Measurements from ENCODE around the gene RPS19. TPM values are rescaled to one million over a fixed set of nuclear protein-coding genes. Genes with fewer than 3 reads are reported as not detected.

Gene RPS19
- total and polyA plus RNA-seq, 10 of the 15 experiments (the other 5 are each of a cell fraction or from before 2014, with no cell fraction given), result 2,615 to 5,578 (median 4,127) TPM

DNA sequence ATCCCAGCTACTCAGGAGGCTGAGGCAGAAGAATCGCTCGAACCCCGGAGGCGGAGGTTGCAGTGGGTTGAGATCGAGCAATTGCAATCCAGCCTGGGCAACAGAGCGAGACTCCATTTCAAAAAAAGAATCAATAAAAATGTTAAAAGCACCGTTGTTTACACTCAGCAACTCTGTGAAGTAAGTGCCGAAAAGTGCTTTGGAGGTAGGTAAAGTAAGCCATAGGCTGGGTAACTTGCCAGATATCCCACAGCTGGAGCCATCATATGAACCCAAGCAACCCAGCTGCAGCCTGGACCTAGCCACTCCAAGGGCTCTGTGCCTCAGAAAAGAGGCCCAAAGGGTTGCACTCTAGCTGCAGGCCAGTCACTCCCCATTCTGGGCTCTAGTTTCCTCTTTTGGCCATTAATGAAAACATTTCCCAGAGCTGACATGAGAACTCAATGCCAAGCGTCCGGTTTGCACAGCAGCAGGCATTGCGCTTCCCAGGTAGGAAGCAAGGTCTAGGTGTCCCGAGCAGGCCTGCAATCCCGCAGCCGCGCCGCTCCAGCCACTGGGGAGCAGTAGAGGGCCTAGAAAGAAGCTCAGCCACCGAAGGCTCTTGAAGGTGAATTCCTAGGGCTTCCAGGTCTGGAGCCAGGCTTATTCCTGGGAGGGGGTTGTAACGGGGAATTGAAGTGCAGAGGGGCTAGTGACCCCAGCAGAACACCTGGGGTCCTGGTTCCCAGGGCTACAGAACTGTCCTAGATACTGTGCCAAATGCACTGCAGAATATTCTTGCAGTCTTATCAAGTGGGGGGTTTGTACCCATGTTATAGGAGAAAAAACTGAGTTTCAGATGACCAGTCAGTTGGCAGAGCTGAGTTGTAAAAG lies 13.0 kb downstream of the RPS19 start (continued):
- TF ChIP-seq, protein P1, sequence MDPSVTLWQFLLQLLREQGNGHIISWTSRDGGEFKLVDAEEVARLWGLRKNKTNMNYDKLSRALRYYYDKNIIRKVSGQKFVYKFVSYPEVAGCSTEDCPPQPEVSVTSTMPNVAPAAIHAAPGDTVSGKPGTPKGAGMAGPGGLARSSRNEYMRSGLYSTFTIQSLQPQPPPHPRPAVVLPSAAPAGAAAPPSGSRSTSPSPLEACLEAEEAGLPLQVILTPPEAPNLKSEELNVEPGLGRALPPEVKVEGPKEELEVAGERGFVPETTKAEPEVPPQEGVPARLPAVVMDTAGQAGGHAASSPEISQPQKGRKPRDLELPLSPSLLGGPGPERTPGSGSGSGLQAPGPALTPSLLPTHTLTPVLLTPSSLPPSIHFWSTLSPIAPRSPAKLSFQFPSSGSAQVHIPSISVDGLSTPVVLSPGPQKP (IDR thresholded peaks at IDR 0.05; ENCODE audit: low read depth, low read length), result no peak
- TF ChIP-seq SREBF1 (IDR thresholded peaks at IDR 0.05; ENCODE audit: low read length) (no peak), JUND (IDR thresholded peaks at IDR 0.05; ENCODE audit: low read depth, low read length) (no peak), MTA3 (IDR thresholded peaks at IDR 0.05; ENCODE audit: borderline replicate concordance, low read length) (peak; percentile 69; the same call in 1 of the 2 replicates), ATF7 (IDR thresholded peaks at IDR 0.05; ENCODE audit: low read depth) (no peak), RAD51 (IDR thresholded peaks at IDR 0.05) (no peak), SMC3 (IDR thresholded peaks at IDR 0.05; ENCODE audit: borderline replicate concordance, low read length) (peak; percentile 87), SMAD1 (IDR thresholded peaks at IDR 0.05; ENCODE audit: low read depth, partially characterized antibody) (no peak), SIN3A (IDR thresholded peaks at IDR 0.05; ENCODE audit: low read depth, low read length) (no peak), ZNF217 (IDR thresholded peaks at IDR 0.05) (no peak), HDAC6 (IDR thresholded peaks at IDR 0.05; ENCODE audit: unreplicated experiment) (no peak), GATAD2B (conservative IDR thresholded peaks at IDR 0.05; ENCODE audit: low read depth) (peak; percentile 36; the same call in 1 of the 2 replicates), NRF1 (conservative IDR thresholded peaks at IDR 0.05; ENCODE audit: low read depth, low read length) (no peak), WRNIP1 (IDR thresholded peaks at IDR 0.05; ENCODE audit: borderline replicate concordance, low read depth, low read length) (no peak), FOXK2 (IDR thresholded peaks at IDR 0.05) (no peak), PML (IDR thresholded peaks at IDR 0.05; ENCODE audit: low read length) (no peak), STAT1 (conservative IDR thresholded peaks at IDR 0.05) (no peak), SMAD5 (IDR thresholded peaks at IDR 0.05; ENCODE audit: low read depth) (0 out of 2 replicates have a peak, but pooled peaks have one; percentile 15), RUNX3 (IDR thresholded peaks at IDR 0.05; ENCODE audit: low read length) (peak; percentile 35; the same call in 1 of the 2 replicates), PAX8 (IDR thresholded peaks at IDR 0.05) (no peak)
- TF ChIP-seq, protein P2, sequence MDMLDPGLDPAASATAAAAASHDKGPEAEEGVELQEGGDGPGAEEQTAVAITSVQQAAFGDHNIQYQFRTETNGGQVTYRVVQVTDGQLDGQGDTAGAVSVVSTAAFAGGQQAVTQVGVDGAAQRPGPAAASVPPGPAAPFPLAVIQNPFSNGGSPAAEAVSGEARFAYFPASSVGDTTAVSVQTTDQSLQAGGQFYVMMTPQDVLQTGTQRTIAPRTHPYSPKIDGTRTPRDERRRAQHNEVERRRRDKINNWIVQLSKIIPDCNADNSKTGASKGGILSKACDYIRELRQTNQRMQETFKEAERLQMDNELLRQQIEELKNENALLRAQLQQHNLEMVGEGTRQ (IDR thresholded peaks at IDR 0.05; ENCODE audit: borderline replicate concordance, low read depth, low read length), result no peak
- TF ChIP-seq, protein P3, sequence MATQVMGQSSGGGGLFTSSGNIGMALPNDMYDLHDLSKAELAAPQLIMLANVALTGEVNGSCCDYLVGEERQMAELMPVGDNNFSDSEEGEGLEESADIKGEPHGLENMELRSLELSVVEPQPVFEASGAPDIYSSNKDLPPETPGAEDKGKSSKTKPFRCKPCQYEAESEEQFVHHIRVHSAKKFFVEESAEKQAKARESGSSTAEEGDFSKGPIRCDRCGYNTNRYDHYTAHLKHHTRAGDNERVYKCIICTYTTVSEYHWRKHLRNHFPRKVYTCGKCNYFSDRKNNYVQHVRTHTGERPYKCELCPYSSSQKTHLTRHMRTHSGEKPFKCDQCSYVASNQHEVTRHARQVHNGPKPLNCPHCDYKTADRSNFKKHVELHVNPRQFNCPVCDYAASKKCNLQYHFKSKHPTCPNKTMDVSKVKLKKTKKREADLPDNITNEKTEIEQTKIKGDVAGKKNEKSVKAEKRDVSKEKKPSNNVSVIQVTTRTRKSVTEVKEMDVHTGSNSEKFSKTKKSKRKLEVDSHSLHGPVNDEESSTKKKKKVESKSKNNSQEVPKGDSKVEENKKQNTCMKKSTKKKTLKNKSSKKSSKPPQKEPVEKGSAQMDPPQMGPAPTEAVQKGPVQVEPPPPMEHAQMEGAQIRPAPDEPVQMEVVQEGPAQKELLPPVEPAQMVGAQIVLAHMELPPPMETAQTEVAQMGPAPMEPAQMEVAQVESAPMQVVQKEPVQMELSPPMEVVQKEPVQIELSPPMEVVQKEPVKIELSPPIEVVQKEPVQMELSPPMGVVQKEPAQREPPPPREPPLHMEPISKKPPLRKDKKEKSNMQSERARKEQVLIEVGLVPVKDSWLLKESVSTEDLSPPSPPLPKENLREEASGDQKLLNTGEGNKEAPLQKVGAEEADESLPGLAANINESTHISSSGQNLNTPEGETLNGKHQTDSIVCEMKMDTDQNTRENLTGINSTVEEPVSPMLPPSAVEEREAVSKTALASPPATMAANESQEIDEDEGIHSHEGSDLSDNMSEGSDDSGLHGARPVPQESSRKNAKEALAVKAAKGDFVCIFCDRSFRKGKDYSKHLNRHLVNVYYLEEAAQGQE (IDR thresholded peaks at IDR 0.05; ENCODE audit: low read depth, low read length), result no peak
- TF ChIP-seq, protein P4, sequence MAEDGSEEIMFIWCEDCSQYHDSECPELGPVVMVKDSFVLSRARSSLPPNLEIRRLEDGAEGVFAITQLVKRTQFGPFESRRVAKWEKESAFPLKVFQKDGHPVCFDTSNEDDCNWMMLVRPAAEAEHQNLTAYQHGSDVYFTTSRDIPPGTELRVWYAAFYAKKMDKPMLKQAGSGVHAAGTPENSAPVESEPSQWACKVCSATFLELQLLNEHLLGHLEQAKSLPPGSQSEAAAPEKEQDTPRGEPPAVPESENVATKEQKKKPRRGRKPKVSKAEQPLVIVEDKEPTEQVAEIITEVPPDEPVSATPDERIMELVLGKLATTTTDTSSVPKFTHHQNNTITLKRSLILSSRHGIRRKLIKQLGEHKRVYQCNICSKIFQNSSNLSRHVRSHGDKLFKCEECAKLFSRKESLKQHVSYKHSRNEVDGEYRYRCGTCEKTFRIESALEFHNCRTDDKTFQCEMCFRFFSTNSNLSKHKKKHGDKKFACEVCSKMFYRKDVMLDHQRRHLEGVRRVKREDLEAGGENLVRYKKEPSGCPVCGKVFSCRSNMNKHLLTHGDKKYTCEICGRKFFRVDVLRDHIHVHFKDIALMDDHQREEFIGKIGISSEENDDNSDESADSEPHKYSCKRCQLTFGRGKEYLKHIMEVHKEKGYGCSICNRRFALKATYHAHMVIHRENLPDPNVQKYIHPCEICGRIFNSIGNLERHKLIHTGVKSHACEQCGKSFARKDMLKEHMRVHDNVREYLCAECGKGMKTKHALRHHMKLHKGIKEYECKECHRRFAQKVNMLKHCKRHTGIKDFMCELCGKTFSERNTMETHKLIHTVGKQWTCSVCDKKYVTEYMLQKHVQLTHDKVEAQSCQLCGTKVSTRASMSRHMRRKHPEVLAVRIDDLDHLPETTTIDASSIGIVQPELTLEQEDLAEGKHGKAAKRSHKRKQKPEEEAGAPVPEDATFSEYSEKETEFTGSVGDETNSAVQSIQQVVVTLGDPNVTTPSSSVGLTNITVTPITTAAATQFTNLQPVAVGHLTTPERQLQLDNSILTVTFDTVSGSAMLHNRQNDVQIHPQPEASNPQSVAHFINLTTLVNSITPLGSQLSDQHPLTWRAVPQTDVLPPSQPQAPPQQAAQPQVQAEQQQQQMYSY (CRISPR knock-in tag; IDR thresholded peaks at IDR 0.05), result no peak

Data from GM12878 (cell line).